Sigmoid colon (tissue), 7 donors: ENCODE measurements around the gene ITPR1. TPM values are rescaled to one million over a fixed set of nuclear protein-coding genes. Genes with fewer than 3 reads are reported as not detected.

Experiments used
- DNase-seq: peaks from one replicate; pipeline ENCODE4 v3.0.0-alpha.2; 2019
- H3K27ac ChIP-seq, 4 donors: fragments of 200-600 bp; sonication (generic); one replicate each; pipeline ENCODE4 v1.5.1; 2016 to 2019; ENCODE audit warnings: mild to moderate bottlenecking in 1 of 4
- H3K27me3 ChIP-seq, 3 donors: fragments of 200-600 bp; sonication (generic); one replicate each; pipeline ENCODE4 v1.5.1; 2019; ENCODE audit warnings: mild to moderate bottlenecking in 1 of 3
- H3K36me3 ChIP-seq, 4 donors: fragments of 200-600 bp; sonication (generic); one replicate each; pipeline ENCODE4 v1.5.1; 2016 to 2019
- H3K4me1 ChIP-seq, 4 donors: fragments of 200-600 bp; sonication (generic); one replicate each; pipeline ENCODE4 v1.5.1; 2017 to 2019
- H3K4me3 ChIP-seq, 4 donors: fragments of 200-600 bp; sonication (generic); one replicate each; pipeline ENCODE4 v1.5.1; 2017 to 2019; ENCODE audit warnings: mild to moderate bottlenecking in 2 of 4, moderate library complexity in 1 of 4
- H3K9me3 ChIP-seq, 4 donors: fragments of 200-600 bp in 3 of 4; sonication (generic) in 3 of 4; one replicate each; pipeline versions ENCODE4 v1.5.1 to v1.6.1; 2013 to 2019
- CTCF ChIP-seq, 4 experiments: fragments of 450-650 bp in 3 of 4; fragments of 200-600 bp in 1 of 4; IDR thresholded peaks; one replicate each; pipeline ENCODE4 v1.5.1; 2016 to 2019; ENCODE audit warnings: antibody characterized with exemption in 4 of 4, mild to moderate bottlenecking in 3 of 4, moderate library complexity in 2 of 4
- EP300 ChIP-seq, 4 donors: sonication (generic); formaldehyde crosslinking; IDR thresholded peaks; one replicate each; pipeline ENCODE4 v1.6.1; 2017; ENCODE audit warnings: antibody characterized with exemption in 4 of 4
- POLR2A ChIP-seq, 2 donors: fragments of 450-650 bp; IDR thresholded peaks; one replicate each; pipeline ENCODE4 v1.6.1; 2016; ENCODE audit warnings: antibody characterized with exemption in 2 of 2, mild to moderate bottlenecking in 2 of 2, moderate library complexity in 2 of 2
- POLR2AphosphoS5 ChIP-seq, 4 donors: sonication (generic); formaldehyde crosslinking; IDR thresholded peaks; one replicate each; pipeline ENCODE4 v1.6.1; 2017; ENCODE audit warnings: antibody characterized with exemption in 4 of 4
- WGBS, 2 donors: extraction: QIAGEN DNeasy Blood & Tissue Kit; methylation state at CpG; one replicate each; pipeline ENCODE4 v1.1.7; 2013; 5-methylcytosine and 5-hydroxymethylcytosine counted together
- intact Hi-C: fragments of 100-400 bp; cut with DNase I; formaldehyde crosslinking; loops from one replicate; pipeline ENCODE4 v1.15.1; 2023
- polyA plus RNA-seq, 3 donors: library from polyadenylated mRNA; stranded (reverse); fragments of 200-250 nt; gene quantifications; one replicate each; pipeline ENCODE4 v1.2.3, GENCODE V29; 2013
- total RNA-seq, 4 donors: library from RNA; depleted of rRNA; stranded (reverse); fragments of >200 nt; gene quantifications; one replicate each; pipeline ENCODE4 v1.1.0, GENCODE V29; 2016
- donor health status: healthy with polysubstance abuse.
- donor health status: Bipolar disorder and iron deficiency.
- donor health status: healthy.

ITPR1 gene
- total and polyA plus RNA-seq, 7 donors, result 1.4 to 206 (median 111) TPM

- intact Hi-C loops, result no loop called here
- DNase-seq, result no peak
- no peaks in the 10 kb centered on the region for H3K36me3 ChIP-seq
- no peak overlapping the region for H3K4me3 ChIP-seq
- no peaks in the 10 kb centered on the region for H3K27me3 ChIP-seq
- WGBS, 2 donors, result 74 to 78% methylated on average over 7 of the region's 7 CpGs
- peak overlapping the region in 2 of 4 donors; percentile 41 to 89 for H3K27ac ChIP-seq
- no peaks in the 10 kb centered on the region for H3K9me3 ChIP-seq
- TF ChIP-seq POLR2A (IDR thresholded peaks at IDR 0.05) (no peak), CTCF (IDR thresholded peaks at IDR 0.05) (no peak), POLR2AphosphoS5 (IDR thresholded peaks at IDR 0.05) (no peak), EP300 (IDR thresholded peaks at IDR 0.05) (no peak)
- peaks cover 0 to 52% (median 36%) of the 10 kb centered on the region in 4 donors for H3K4me1 ChIP-seq
These were observed 252.1 kb downstream of the ITPR1 start for GRCh38 chr3:4745235-4745610.

GRCh38 chr3:4746241-4746958 is 253.3 kb downstream of the ITPR1 start:
- no peak for DNase-seq
- Histone ChIP-seq H3K27ac (peak overlapping the region in 1 of 4 donors; percentile 89), H3K9me3 (no peaks in the 10 kb centered on the region), H3K36me3 (no peaks in the 10 kb centered on the region), H3K4me3 (no peak overlapping the region), H3K4me1 (peaks cover 0 to 57% (median 38%) of the 10 kb centered on the region in 4 donors), H3K27me3 (no peaks in the 10 kb centered on the region)
- intact Hi-C loops, result no loop called here
- no peak for TF ChIP-seq POLR2A (IDR thresholded peaks at IDR 0.05)
- no peak for TF ChIP-seq EP300 (IDR thresholded peaks at IDR 0.05)
- TF ChIP-seq CTCF (IDR thresholded peaks at IDR 0.05), result no peak
- no peak for TF ChIP-seq POLR2AphosphoS5 (IDR thresholded peaks at IDR 0.05)
- 88 to 90% methylated on average over 11 of the region's 11 CpGs for WGBS, 2 donors

- intact Hi-C loops, result no loop called here
- no peaks in the 10 kb centered on the region for H3K27me3 ChIP-seq
- H3K9me3 ChIP-seq, result no peaks in the 10 kb centered on the region
- WGBS, 2 donors, result 69 to 87% methylated on average over 1 of the region's 1 CpG
- H3K27ac ChIP-seq, result peak overlapping the region in 3 of 4 donors; percentile 83 to 88 (median 86)
- H3K4me1 ChIP-seq, result peaks cover 0 to 55% (median 39%) of the 10 kb centered on the region in 4 donors
- no peak for TF ChIP-seq POLR2AphosphoS5 (IDR thresholded peaks at IDR 0.05)
- TF ChIP-seq CTCF (IDR thresholded peaks at IDR 0.05), result no peak
- no peak for TF ChIP-seq EP300 (IDR thresholded peaks at IDR 0.05)
- no peak for TF ChIP-seq POLR2A (IDR thresholded peaks at IDR 0.05)
- no peak overlapping the region for H3K4me3 ChIP-seq
- no peak for DNase-seq
- H3K36me3 ChIP-seq, result no peaks in the 10 kb centered on the region
These were observed 255.0 kb downstream of the ITPR1 start for GRCh38 chr3:4748127-4748526.

GRCh38 chr3:4748701-4749378 is 255.7 kb downstream of the ITPR1 start:
- WGBS, 2 donors, result 86 to 92% methylated on average over 16 of the region's 16 CpGs
- H3K4me1 ChIP-seq, result peaks cover 0 to 55% (median 39%) of the 10 kb centered on the region in 4 donors
- H3K4me3 ChIP-seq, result no peak overlapping the region
- no peaks in the 10 kb centered on the region for H3K9me3 ChIP-seq
- H3K27me3 ChIP-seq, result no peaks in the 10 kb centered on the region
- no peaks in the 10 kb centered on the region for H3K36me3 ChIP-seq
- DNase-seq, result no peak
- intact Hi-C loops, result no loop called here
- no peak for TF ChIP-seq EP300 (IDR thresholded peaks at IDR 0.05)
- TF ChIP-seq CTCF (IDR thresholded peaks at IDR 0.05), result peak in 1 of 4 experiments; percentile 7
- peak overlapping the region; percentile 68 to 88 (median 84) for H3K27ac ChIP-seq
